HG02571 (cell line): ENCODE measurements around the gene PTPRG.

Experiments used
- ATAC-seq: cut with Tn5 transposase; IDR thresholded peaks from one replicate; pipeline ENCODE4 v1.9.1; 2021; ENCODE audit warnings: mild to moderate bottlenecking, moderate library complexity; ENCODE audit not compliant: unreplicated experiment

PTPRG gene

DNA sequence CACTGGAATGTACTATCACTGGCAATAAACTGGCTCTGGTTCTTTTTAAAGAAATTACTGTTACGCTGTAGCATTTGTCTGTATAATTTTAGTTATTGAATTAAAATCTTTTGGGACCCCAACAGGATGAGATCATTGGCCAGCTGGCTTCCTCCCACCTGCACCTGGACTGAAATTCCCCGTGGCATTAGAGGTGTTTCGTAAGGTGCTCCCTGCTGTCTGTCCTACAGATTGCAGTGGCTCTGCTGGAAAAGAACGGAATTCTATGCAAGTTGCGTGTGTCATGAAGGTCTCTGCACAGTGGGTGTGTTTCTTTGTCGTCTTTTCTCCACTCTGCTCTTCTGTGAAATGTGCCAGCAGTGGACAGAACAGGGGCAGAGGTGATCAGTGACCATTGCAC, 383.4 kb downstream of the PTPRG start:
- no peak for ATAC-seq

DNA sequence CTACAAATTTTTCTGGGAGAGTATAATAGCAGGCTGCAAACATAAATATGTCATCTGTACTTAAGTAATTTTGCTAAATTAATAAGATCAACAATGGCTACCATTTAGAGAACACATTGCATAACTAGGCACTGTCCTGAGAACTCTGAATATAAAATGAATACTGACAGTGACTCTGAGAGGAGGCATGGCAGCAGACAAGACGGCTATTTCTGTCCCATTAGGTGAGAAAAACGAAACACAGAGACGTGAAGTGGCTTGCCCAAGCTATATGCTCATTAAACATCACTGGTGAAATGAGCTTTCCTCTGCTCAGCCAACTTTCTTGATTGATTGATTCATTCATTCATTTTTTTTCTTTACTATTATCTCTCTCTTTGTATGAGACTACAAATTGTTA, 384.3 kb downstream of the PTPRG start:
- no peak for ATAC-seq

DNA sequence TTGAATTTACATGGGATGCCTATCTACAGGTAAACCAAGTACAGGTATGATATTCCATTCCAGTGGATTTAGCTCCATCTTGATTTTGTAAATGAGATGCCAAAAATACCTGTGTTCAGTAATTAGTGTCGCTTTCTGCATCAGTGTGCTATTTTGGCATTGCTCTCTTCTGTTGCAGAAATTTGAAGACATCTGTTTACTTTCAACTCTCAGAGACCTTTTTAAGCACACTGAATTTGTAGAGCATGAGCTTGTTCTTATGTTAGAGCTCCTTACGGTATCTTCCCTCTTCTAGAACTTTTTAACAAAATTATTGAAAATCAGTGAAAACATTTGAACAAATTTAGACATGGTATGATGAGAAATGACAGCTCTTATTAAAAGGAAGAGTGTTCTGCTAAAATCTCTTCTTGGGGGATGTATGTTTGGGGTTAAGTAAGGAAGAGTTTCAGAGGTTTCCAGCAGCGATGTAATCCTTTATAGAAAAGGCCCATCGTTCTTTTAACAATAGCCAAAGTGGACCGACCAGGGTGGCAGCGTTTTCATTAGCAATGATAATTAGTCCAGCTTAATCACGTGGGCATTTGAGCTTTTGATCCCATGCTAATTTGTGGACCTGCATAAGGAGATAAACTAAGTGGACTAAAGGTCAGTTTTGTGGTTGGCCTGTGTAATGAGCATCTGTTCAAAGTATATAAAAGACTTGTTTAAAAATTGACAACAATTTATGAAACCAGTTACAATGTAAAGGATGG, 385.4 kb downstream of the PTPRG start:
- no peak for ATAC-seq

GRCh38 chr3:61947456-61947855, 386.1 kb downstream of the PTPRG start:
- no peak for ATAC-seq

GRCh38 chr3:61948699-61949305, 387.4 kb downstream of the PTPRG start:
- ATAC-seq, result no peak

DNA sequence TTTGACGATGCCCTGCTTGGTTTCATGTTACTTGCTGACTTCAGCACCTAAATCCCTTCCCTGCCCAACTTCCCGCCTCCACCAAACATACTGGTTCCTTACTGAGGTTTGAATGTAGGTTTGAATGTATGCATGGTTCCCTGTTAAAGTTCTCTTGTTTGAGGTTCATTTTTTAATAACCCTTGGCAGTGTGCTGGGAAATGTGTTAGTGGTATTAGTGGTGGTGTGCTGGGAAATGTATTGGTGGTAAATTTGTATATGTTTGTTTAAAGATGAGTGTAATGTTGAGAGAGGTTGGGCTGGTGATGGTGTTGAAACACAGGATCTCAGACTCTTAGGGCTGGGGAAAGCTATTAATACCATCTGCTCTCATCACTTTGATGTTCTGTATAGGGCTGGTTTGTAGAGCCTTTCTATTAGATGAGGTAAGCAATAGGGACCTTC, 392.7 kb downstream of the PTPRG start:
- ATAC-seq, result no peak

- no peak for ATAC-seq
Measured at GRCh38 chr3:61955483-61955882, 394.1 kb downstream of the PTPRG start.

- ATAC-seq, result no peak
Measured at GRCh38 chr3:61956236-61956635, 394.9 kb downstream of the PTPRG start.

DNA sequence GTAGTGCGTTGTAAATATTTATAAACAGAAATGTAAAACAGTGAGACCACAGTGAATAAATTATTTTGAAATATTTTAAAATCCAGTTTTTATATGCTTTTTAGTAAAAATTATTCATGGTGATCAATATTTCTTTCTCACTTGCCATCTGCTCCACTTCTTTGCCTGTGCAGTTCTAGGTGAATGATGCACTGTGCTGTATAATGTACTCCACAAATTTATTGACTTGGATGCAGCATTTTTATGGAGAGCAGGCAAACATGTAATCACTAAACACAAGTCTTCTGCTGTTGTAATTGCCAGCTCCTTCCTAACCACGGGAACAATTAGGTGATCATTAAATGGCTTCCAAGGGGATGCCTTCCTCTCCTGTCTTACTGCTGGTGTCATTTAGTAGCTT, 395.9 kb downstream of the PTPRG start:
- ATAC-seq, result no peak

- ATAC-seq, result no peak
Measured at GRCh38 chr3:61960976-61961375, 399.6 kb downstream of the PTPRG start.

DNA sequence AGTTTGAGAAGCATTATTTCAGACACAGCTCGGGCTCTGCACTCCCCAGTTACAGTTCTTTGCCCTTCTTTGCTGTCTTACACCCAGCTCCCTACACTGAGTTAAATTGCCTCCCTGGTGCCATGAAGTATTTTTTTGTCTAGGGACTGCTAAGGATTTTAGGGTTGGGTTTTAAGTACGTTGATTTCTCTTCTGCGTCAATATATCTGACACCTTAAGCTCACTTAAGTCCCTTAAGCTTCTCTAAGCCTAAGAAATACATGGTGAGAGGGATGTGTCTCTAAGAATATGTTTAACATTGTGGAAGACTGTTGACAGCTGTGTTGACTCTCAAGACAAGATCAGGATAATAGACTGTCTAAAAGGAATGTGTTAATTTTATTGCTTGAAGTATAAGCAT, 400.5 kb downstream of the PTPRG start:
- ATAC-seq, result no peak

GRCh38 chr3:61964566-61964965, 403.2 kb downstream of the PTPRG start:
- no peak for ATAC-seq

GRCh38 chr3:61965770-61966131, 404.4 kb downstream of the PTPRG start:
- ATAC-seq, result no peak

DNA sequence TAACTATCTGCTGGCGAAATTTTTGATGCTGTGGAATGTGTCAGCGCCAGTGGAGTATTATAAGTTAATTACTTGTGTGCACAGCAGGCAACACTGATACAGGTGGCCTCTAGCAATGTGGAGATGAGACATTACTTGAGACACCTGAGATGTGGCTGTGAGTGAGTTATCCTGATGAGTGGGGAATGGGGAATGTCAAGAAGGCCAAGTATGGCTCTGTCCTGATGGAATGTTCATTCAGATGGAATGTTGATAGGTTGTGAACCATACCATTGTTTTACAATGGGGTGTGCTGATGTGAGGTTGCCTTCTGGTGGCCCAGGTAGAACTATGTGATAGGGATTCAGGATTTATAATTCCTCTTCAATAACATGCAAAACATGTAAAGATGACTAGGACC, 404.8 kb downstream of the PTPRG start:
- no peak for ATAC-seq

GRCh38 chr3:61967019-61967418, 405.6 kb downstream of the PTPRG start:
- ATAC-seq, result no peak

- no peak for ATAC-seq
Measured at GRCh38 chr3:61967937-61968336, 406.6 kb downstream of the PTPRG start.

- ATAC-seq, result no peak
Measured at GRCh38 chr3:61974662-61975061, 413.3 kb downstream of the PTPRG start.

DNA sequence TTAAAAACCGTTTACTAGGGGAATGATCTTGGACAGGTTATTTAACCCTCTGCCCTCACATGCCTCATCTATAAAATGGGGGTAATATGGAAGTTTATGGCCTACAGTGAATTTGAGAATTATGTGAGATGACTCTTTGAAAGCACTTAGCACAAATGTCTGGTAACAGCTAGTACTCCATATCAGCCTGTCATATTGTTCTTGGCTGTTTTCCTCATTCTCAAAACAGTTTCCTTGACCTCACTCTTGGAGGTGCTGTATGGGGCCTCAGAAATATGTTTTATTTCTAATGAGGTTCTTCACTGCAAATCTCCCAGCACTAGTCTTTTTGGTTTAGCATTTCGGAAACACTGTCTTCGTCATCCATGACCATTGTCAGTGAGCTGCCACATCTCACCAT, 413.8 kb downstream of the PTPRG start:
- ATAC-seq, result no peak

DNA sequence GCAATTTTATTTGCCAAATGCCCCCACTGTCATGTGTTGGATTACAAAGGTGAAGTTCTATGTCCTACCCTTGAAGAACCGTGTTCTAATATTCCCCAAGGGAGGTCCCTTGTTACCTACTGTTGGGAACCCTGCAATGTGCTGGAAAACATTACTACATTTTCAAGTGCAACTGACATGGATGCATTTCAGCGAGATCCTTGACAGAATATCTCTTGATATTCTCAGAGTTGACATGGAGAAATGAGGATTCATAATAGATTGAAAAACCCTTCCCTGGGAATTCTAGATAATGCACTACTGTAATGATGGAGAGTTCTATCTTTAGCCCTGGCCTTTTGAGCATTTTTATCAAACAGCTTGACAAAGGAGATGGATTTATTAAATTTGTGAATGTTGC, 414.6 kb downstream of the PTPRG start:
- ATAC-seq, result no peak

DNA sequence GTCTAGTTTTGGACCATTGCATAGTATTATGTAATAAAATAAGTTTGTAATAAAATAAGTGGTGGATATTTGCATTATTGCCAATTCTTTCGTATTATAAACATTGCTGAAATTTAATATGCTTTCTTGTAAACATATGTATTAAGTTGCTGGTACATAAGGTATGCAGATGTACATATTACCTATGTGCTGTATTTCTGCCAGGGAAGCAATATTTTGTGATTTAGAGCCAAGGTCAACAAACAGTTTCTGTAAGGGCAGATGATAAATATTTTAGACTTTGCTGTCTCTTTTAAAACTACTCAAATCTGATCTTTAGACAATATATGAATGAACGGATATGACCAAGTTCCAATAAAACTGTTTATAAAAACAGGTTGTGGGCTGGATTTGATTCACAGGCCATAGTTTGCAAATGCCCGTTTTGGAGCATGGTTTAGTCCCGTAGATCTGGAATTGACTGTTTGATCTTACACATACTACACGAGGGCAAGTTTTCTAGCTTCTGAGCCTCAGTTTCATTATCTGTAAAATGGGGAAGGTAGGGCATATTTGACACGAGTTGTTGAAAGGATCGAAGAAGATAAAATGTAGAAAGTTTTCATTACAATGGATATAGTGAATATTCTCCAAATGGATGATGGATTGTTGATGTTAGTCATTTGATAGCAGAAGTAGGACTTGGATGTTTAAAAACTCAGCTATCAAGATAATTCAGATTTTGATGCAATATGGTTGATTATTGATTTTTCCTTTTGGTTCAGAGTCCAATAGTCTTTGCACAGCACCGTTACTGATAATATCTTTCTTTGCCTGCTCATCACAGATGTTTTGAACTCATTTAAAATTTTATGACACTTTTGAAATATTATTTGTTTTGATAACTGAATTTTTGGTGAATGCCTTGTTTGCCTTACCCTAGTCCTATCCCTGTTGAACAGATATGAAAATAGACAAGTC, 417.4 kb downstream of the PTPRG start:
- no peak for ATAC-seq

DNA sequence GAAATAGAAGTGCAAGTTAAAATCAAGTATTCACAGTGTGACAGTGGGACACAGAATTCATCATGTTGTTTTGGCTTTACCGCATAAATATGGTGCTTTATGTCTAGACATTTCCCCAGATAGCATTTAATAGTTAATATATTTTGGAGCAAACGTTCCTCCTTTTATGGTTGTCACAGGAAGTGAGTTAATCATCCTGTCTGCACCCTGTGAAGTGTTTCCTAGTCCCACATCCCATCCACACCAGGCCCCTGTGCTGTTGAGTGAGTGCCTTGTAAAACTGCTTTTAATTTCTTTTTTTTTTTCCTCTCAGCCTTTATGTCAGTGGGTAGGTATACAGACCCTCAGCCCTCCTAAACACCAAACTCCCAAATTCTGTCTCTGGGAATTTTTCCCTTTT, 418.3 kb downstream of the PTPRG start:
- ATAC-seq, result no peak

- ATAC-seq, result no peak
Measured at GRCh38 chr3:61980041-61980440, 418.7 kb downstream of the PTPRG start.
